Panc1 (cell line): ENCODE results near the gene PNRC1. TPM values are rescaled to one million over a fixed set of nuclear protein-coding genes. Genes with fewer than 3 reads are reported as not detected.

Experiments used
- ATAC-seq: fragments of 200-7000 bp; cut with Tn5 transposase; 2 replicates; pipeline ENCODE4 v1.9.1; 2020; ENCODE audit warnings: mild to moderate bottlenecking, moderate library complexity
- BruUV-seq: library from RNA; stranded (reverse); fragments of 400-500 nt; replicated peaks from 2 replicates; lab custom pipeline; 2021; lab: Mats Ljungman, UMichigan
- CTCF ChIA-PET: fragments of 300-600 bp; sonication (Branson Sonifier 250); formaldehyde crosslinking; loops from one replicate; lab custom pipeline; 2022; ENCODE audit warnings: antibody characterized with exemption; lab: Charles Lee
- POLR2A ChIA-PET: fragments of 300-600 bp; sonication (Branson Sonifier 250); formaldehyde crosslinking; loops from one replicate; lab custom pipeline; 2022; ENCODE audit warnings: antibody characterized with exemption; lab: Charles Lee
- DNase-seq: peaks from one replicate; pipeline ENCODE4 v3.0.0-alpha.2; 2010; ENCODE audit warnings: low read depth, low spot score
- H3K27ac ChIP-seq: 2 replicates; pipeline ENCODE4 v1.5.1; 2011; ENCODE audit warnings: mild to moderate bottlenecking, low read length, inconsistent platforms
- H3K27me3 ChIP-seq: fragments of 200-500 bp; sonication (Bioruptor generic); 2 replicates; pipeline ENCODE4 v1.6.0; 2014; ENCODE audit warnings: low read length, inconsistent platforms; ENCODE audit not compliant: control insufficient read depth, insufficient read depth
- H3K36me3 ChIP-seq: fragments of 200-500 bp; sonication (Bioruptor generic); 2 replicates; pipeline ENCODE4 v1.5.1; 2014; ENCODE audit warnings: inconsistent platforms, mild to moderate bottlenecking, low read length, moderate library complexity; ENCODE audit not compliant: control insufficient read depth, insufficient read depth
- H3K4me1 ChIP-seq: 2 replicates; pipeline ENCODE4 v1.5.1; 2011; ENCODE audit warnings: inconsistent platforms, mild to moderate bottlenecking, low read length, moderate library complexity; ENCODE audit not compliant: control insufficient read depth, insufficient read depth
- H3K4me3 ChIP-seq, 2 experiments: 2 replicates each; pipeline ENCODE4 v1.5.1; 2011 to 2012; ENCODE audit warnings: low read depth in 2 of 2, low read length in 2 of 2, mild to moderate bottlenecking in 2 of 2, inconsistent platforms in 1 of 2, moderate library complexity in 1 of 2
- H3K9me3 ChIP-seq: fragments of 200-500 bp; sonication (Bioruptor generic); 2 replicates; pipeline ENCODE4 v1.5.1; 2014; ENCODE audit warnings: low read depth, mild to moderate bottlenecking, inconsistent platforms, low read length, moderate library complexity; ENCODE audit not compliant: control insufficient read depth, insufficient read depth
- POLR2AphosphoS5 ChIP-seq: IDR thresholded peaks from 2 replicates; pipeline ENCODE4 v1.6.1; 2012; ENCODE audit warnings: mild to moderate bottlenecking, low read depth, low read length, moderate library complexity
- SIN3A ChIP-seq: IDR thresholded peaks from 2 replicates; pipeline ENCODE4 v1.6.1; 2012; ENCODE audit warnings: low read depth, mild to moderate bottlenecking, low read length, moderate library complexity, borderline replicate concordance; ENCODE audit not compliant: insufficient read depth
- TCF7L2 ChIP-seq: IDR thresholded peaks from 2 replicates; pipeline ENCODE4 v1.6.1; 2011; ENCODE audit warnings: mild to moderate bottlenecking, low read depth, low read length, inconsistent platforms
- in situ Hi-C: cut with HindIII; loops from 2 replicates; pipeline ENCODE4 v1.10.0; 2016; ENCODE audit warnings: low sequenced_read_pairs, low pct_unique_long_range_greater_than_20kb
- intact Hi-C: fragments of 100-400 bp; cut with micrococcal nuclease; formaldehyde crosslinking; loops from one replicate; pipeline ENCODE4 v1.10.0; 2022; ENCODE audit not compliant: unreplicated experiment
- total RNA-seq: library from RNA; stranded (reverse); gene quantifications from one replicate; pipeline ENCODE4 v1.2.1, GENCODE V29; 2021; ENCODE audit not compliant: unreplicated experiment
- TF ChIP-seq, protein P1 (sequence below): fragments of 450-650 bp; IDR thresholded peaks from 2 replicates; pipeline ENCODE4 v1.5.1; 2017; ENCODE audit warnings: mild to moderate bottlenecking
- TF ChIP-seq, protein P2 (sequence below), 2 experiments: IDR thresholded peaks; 2 replicates each; pipeline ENCODE4 v1.6.1; 2011 to 2012; ENCODE audit warnings: low read depth in 2 of 2, control low read depth in 1 of 2, low read length in 1 of 2, mild to moderate bottlenecking in 1 of 2, moderate library complexity in 1 of 2; ENCODE audit not compliant: insufficient read depth in 1 of 2

PNRC1 gene
- total RNA-seq, 1 experiment from 2014 or later = 63.5 TPM

DNA sequence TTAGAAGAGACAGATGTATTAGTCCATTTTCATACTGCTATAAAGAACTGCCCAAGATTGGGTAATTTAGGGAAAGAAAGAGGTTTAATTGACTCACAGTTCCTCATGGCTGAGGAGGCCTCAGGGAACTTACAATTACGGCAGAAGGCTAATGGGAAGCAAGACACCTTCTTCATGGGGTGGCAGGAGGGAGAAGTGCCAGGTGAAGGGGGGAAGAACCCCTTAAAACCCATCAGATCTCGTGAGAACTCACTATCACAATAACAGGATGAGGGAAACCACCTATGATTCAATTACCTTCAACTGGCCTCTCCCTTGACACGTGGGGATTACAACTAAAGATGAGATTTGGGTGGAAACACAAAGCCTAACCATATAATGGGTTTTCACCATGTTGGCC lies 28.9 kb upstream of the PNRC1 start:
- ChIA-PET POLR2A (no interaction called here), CTCF (no interaction called here)
- in situ Hi-C loops (no loop called here), intact Hi-C loops (no loop called here)
- ATAC-seq (no peak), DNase-seq (no peak)
- Histone ChIP-seq H3K27ac (no peak overlapping the region), H3K36me3 (no peaks in the 10 kb centered on the region), H3K4me1 (no peaks in the 10 kb centered on the region), H3K27me3 (no peaks in the 10 kb centered on the region), H3K4me3 (no peak overlapping the region), H3K9me3 (no peaks in the 10 kb centered on the region)
- TF ChIP-seq, protein P1, sequence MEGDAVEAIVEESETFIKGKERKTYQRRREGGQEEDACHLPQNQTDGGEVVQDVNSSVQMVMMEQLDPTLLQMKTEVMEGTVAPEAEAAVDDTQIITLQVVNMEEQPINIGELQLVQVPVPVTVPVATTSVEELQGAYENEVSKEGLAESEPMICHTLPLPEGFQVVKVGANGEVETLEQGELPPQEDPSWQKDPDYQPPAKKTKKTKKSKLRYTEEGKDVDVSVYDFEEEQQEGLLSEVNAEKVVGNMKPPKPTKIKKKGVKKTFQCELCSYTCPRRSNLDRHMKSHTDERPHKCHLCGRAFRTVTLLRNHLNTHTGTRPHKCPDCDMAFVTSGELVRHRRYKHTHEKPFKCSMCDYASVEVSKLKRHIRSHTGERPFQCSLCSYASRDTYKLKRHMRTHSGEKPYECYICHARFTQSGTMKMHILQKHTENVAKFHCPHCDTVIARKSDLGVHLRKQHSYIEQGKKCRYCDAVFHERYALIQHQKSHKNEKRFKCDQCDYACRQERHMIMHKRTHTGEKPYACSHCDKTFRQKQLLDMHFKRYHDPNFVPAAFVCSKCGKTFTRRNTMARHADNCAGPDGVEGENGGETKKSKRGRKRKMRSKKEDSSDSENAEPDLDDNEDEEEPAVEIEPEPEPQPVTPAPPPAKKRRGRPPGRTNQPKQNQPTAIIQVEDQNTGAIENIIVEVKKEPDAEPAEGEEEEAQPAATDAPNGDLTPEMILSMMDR = no peak
- TF ChIP-seq POLR2AphosphoS5 (no peak), SIN3A (no peak), TCF7L2 (no peak)
- TF ChIP-seq, protein P2, sequence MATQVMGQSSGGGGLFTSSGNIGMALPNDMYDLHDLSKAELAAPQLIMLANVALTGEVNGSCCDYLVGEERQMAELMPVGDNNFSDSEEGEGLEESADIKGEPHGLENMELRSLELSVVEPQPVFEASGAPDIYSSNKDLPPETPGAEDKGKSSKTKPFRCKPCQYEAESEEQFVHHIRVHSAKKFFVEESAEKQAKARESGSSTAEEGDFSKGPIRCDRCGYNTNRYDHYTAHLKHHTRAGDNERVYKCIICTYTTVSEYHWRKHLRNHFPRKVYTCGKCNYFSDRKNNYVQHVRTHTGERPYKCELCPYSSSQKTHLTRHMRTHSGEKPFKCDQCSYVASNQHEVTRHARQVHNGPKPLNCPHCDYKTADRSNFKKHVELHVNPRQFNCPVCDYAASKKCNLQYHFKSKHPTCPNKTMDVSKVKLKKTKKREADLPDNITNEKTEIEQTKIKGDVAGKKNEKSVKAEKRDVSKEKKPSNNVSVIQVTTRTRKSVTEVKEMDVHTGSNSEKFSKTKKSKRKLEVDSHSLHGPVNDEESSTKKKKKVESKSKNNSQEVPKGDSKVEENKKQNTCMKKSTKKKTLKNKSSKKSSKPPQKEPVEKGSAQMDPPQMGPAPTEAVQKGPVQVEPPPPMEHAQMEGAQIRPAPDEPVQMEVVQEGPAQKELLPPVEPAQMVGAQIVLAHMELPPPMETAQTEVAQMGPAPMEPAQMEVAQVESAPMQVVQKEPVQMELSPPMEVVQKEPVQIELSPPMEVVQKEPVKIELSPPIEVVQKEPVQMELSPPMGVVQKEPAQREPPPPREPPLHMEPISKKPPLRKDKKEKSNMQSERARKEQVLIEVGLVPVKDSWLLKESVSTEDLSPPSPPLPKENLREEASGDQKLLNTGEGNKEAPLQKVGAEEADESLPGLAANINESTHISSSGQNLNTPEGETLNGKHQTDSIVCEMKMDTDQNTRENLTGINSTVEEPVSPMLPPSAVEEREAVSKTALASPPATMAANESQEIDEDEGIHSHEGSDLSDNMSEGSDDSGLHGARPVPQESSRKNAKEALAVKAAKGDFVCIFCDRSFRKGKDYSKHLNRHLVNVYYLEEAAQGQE (IDR thresholded peaks at IDR 0.05; ENCODE audit: insufficient read depth in 1 of 2, low read depth in 2 of 2, low read length in 1 of 2) = no peak
- no TSS peak for BruUV-seq

DNA sequence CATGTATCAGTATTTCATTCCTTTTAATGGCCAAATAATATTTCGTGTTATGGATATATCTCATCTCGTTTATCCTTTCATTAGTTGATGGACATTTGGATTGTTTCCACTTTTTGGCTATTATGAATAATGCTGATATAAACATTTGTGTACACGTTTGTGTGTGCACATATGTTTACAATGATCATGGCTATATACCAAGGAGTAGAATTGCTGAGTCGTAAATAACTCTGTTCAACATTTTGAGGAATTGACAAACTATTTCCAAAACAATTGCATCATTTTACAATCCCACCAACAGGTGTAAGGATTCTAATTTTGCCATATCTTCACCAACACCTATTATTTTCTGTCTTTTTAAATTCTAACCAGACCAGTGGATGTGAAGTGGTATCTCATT lies 26.3 kb upstream of the PNRC1 start:
- H3K27me3 ChIP-seq = no peaks in the 10 kb centered on the region
- no peak for TF ChIP-seq SIN3A
- TF ChIP-seq, protein P1 = no peak
- no peak overlapping the region for H3K27ac ChIP-seq
- H3K4me1 ChIP-seq = no peaks in the 10 kb centered on the region
- ChIA-PET POLR2A (no interaction called here), CTCF (no interaction called here)
- in situ Hi-C loops (no loop called here), intact Hi-C loops (no loop called here)
- no peak for ATAC-seq
- no peak for DNase-seq
- H3K9me3 ChIP-seq = no peaks in the 10 kb centered on the region
- no peaks in the 10 kb centered on the region for H3K36me3 ChIP-seq
- no TSS peak for BruUV-seq
- H3K4me3 ChIP-seq = no peak overlapping the region
